Amygdala (tissue), 56 donors: ENCODE measurements around the gene ATP10A.

Source experiments
- DNase-seq, 56 donors: peaks; one replicate each; lab custom pipeline; 2025; lab: John Stamatoyannopoulos, UW

ATP10A gene

DNA sequence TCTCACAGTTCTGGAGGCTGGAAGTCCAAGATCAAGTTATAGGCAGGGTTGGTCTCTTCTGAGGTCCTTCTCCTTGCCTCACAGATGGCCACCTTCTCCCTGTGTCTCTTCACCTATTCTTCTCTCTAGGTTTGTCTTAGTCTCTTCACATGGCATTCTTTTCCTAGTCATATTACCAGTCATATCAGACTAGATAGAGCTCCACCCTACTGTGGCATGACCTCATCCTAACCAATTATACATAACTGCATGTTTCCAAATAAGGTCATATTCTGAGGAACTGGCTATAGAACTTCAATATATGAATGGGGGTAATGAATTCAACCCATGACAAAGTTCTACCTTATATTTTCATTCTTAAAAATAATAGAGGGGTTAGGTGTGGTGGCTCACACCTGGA is 227.9 kb downstream of the ATP10A start:
- DNase-seq: no peak

DNA sequence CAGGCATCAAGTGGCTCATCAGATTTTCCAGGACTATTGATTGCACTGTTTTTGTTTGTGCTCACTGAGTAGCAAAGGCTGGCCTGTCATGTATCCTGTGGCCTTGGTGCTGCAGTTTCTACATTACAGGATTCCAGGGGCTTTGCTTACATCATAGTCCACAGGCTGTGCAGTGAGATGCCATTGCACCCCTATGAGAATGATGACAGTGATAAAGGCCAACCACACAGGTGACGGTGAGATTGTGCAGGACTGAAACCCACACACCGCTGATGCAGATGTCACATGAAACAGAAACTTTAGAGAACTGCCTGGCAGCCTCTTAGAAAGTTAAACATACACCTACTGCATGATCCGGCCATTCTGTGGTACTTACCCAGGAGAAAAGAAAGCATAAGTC is 229.3 kb downstream of the ATP10A start:
- no peak for DNase-seq

DNA sequence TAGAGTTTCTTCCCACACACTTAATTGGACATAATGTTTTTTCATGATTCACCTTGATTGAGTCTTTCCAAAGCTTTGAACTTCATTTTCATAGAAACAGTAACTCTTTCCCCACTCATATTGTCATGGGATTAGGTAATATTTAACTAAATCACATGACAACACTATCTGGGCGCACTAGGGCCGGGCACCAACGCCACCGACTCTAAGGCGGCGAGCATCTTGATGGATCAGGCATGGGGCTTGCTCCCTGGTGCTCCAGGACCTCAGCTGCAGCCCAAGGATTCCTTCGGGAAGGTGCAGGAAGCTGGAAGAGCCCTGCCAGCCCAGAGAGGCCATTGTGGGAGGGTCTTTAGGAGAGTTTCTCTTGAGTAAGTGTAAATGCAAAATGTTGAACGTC is 231.2 kb downstream of the ATP10A start:
- no peak for DNase-seq
